ENCODE results near the gene DNTT.

DNA sequence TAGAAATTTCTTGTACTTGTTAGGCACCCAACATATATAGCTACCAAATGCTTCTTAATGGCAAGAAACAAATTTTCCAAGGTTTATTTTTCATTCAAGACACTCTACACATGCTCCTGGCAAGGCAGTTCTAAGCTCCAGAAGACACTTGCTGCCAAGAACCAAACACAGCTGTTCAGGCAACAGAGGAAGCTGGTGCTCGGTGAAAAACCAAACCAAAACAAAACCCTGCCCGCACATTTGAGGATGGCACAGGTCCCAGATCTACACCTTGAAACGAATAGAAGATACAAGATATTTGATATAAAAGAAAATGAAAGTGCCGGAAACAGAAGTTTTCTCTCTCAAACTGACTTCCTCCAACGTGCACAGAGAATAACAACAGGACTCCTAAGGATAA is 4.9 kb upstream of the DNTT start:
- TF ChIP-seq, protein P1, sequence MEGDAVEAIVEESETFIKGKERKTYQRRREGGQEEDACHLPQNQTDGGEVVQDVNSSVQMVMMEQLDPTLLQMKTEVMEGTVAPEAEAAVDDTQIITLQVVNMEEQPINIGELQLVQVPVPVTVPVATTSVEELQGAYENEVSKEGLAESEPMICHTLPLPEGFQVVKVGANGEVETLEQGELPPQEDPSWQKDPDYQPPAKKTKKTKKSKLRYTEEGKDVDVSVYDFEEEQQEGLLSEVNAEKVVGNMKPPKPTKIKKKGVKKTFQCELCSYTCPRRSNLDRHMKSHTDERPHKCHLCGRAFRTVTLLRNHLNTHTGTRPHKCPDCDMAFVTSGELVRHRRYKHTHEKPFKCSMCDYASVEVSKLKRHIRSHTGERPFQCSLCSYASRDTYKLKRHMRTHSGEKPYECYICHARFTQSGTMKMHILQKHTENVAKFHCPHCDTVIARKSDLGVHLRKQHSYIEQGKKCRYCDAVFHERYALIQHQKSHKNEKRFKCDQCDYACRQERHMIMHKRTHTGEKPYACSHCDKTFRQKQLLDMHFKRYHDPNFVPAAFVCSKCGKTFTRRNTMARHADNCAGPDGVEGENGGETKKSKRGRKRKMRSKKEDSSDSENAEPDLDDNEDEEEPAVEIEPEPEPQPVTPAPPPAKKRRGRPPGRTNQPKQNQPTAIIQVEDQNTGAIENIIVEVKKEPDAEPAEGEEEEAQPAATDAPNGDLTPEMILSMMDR (IDR thresholded peaks at IDR 0.05), result no peak
- TF ChIP-seq POLR2A (IDR thresholded peaks at IDR 0.05; ENCODE audit: low read depth), result no peak

Measured in esophagus muscularis mucosa (tissue), 3 donors.